GM18951 (cell line): ENCODE data around the gene EDDM3A.
"Not testable (repeated sequence)": the region's sequence is repeated elsewhere in the genome, so short reads cannot be mapped to it uniquely, and the experiment has no call there.

ENCODE experiments used
- POLR2A ChIP-seq: IDR thresholded peaks from 4 replicates; pipeline ENCODE4 v1.6.1; 2011; ENCODE audit warnings: mild to moderate bottlenecking; ENCODE audit not compliant: insufficient read length, insufficient read depth; ENCODE audit errors: extremely low read depth
- in situ Hi-C: fragments of 300-500 bp; cut with MboI; formaldehyde crosslinking; loops from one replicate; pipeline ENCODE4 v1.12.0; 2022; ENCODE audit warnings: low sequenced_read_pairs, mixed read lengths, inconsistent platforms; ENCODE audit not compliant: unreplicated experiment

The EDDM3A gene

GRCh38 chr14:20745571-20746358 lies at the start of gene EDDM3A:
EDDM3A (plus strand) TSS chr14:20745887; CDS start chr14:20747581, 1,694 bp downstream.
- no peak for TF ChIP-seq POLR2A
- in situ Hi-C loops, result no loop called here

GRCh38 chr14:20696764-20697163 lies 48.9 kb upstream of the EDDM3A start:
- in situ Hi-C loops, result loop anchor here (5.0 kb wide), 1 partner anchor 161 kb away; no protein-coding TSS in a partner anchor
- TF ChIP-seq POLR2A, result no peak

- TF ChIP-seq POLR2A, result no peak
- in situ Hi-C loops, result loop anchor here (5.0 kb wide), 1 partner anchor 160 kb away; no protein-coding TSS in a partner anchor
Measured at GRCh38 chr14:20697273-20698017, 48.2 kb upstream of the EDDM3A start.

GRCh38 chr14:20698018-20698329 lies 47.7 kb upstream of the EDDM3A start:
- no peak for TF ChIP-seq POLR2A
- in situ Hi-C loops, result loop anchor here (5.0 kb wide), 1 partner anchor 159 kb away; no protein-coding TSS in a partner anchor

GRCh38 chr14:20698934-20699333 lies 46.8 kb upstream of the EDDM3A start:
- in situ Hi-C loops, result loop anchor here (5.0 kb wide), 1 partner anchor 158 kb away; no protein-coding TSS in a partner anchor
- TF ChIP-seq POLR2A, result no peak

- in situ Hi-C loops, result loop anchor here (5.0 kb wide), 1 partner anchor 157 kb away; no protein-coding TSS in a partner anchor
Measured at GRCh38 chr14:20699931-20700330, 45.8 kb upstream of the EDDM3A start.

GRCh38 chr14:20700965-20701364 lies 44.7 kb upstream of the EDDM3A start:
- in situ Hi-C loops, result not testable (repeated sequence)

More at GRCh38 chr14:20699931-20700330, 45.8 kb upstream of the EDDM3A start:
- no peak for TF ChIP-seq POLR2A

- TF ChIP-seq POLR2A, result no peak
- in situ Hi-C loops, result no loop called here
Measured at GRCh38 chr14:20706657-20707355, 38.9 kb upstream of the EDDM3A start.

GRCh38 chr14:20707622-20708021 lies 38.1 kb upstream of the EDDM3A start:
- no peak for TF ChIP-seq POLR2A
- in situ Hi-C loops, result no loop called here

GRCh38 chr14:20711261-20711660 lies 34.4 kb upstream of the EDDM3A start:
- in situ Hi-C loops, result no loop called here

GRCh38 chr14:20711685-20712084 lies 34.0 kb upstream of the EDDM3A start:
- no peak for TF ChIP-seq POLR2A

More at GRCh38 chr14:20711261-20711660, 34.4 kb upstream of the EDDM3A start:
- no peak for TF ChIP-seq POLR2A

GRCh38 chr14:20712904-20713303 lies 32.8 kb upstream of the EDDM3A start:
- no peak for TF ChIP-seq POLR2A
- in situ Hi-C loops, result no loop called here

More at GRCh38 chr14:20711685-20712084, 34.0 kb upstream of the EDDM3A start:
- in situ Hi-C loops, result no loop called here
